Epidermal melanocyte (primary cell): ENCODE measurements around the gene FAM237A.

Experiments used
- DNase-seq: peaks from one replicate; pipeline ENCODE4 v3.0.0; 2011; ENCODE audit warnings: low spot score; ENCODE audit not compliant: insufficient read length

The FAM237A gene

DNA sequence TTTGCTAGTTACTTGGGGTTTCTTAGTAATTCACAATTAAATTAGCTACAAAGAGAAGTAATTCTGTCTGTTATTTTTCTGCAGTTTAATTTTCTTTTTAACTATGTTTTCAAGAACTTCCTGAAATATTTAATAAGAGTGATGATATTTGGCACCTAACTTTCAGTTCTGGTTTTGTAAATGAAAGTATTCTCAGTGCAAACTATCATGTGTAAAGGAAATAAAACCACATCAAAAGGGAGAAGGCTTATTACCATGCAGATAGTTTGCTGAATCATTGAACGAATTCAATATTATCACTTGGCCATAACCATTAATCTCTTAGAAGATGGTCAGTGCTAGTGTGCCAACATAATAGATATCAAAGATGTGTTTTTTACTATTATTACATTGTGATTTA lies 46.7 kb downstream of the FAM237A start:
- DNase-seq: no peak

DNA sequence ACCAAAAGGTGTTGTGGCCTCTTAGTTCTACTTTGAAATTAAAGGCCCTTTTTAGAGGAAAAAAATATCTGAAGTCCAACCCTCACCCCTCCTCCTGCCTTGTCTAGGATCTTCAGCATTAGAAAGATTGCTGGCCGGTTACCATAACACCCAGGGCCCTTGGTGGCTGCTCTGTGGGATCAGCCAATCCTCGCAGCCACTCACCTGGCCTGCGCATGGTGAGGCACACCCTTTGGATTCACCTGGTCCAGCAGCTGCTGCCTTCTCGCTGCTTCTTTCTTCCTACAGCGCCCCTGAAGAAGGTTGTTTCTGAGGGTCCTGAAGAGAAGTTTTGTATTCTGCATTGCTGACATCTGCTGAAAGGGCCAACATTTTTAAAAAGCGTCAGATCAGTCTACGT lies 50.7 kb downstream of the FAM237A start:
- no peak for DNase-seq

DNA sequence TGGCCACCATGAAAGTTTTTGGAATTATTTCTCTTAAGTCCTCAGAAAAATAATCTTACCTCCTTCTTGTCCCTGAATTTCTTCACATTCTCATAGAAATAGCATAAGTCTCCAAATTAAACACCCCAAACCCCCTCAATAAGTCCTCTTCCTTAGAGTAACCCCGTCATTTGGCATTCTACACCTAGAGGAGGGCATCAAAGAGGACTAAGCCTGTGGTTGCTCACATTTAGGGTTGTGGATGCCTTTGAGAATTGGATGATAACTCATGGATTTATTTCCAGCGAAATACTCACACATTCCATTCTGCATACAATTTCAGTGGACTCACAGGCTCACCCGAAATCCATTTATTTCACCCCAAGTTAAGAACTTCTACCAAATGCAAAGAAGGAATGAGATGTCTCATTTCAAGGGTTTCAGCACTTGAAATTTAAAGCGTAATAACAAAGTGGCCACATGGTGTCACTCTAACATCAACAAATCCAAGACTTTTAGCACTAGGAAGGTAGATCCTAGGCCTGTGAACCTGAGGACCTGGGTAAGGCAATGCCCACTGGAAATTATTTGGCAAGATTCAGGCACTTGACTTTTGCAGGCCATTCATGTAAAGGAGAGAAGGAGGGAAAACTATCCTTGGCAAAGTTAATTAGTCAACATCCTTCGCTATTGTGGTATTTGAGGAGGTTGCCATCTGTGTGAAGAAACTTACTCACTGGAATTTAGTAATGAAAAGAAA lies 51.3 kb downstream of the FAM237A start:
- DNase-seq: peak; percentile 33

DNA sequence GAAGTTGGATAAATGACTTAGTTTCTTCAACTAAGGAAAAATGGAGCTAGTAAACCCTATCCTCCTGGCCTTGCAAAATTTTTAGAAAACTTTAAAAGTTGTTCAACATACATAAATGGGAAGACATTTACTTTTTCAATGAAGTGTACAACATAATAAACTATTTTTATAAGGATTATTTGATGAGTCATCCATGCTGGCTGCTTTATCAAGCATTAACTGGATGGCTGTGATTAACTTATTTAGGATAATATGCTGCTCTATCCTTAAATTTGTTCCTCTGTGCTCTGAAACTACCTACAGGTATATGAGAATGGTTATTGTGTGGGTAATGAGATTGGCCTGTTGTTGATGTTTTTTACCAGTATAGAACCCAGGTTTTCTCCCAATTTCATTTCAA lies 54.6 kb downstream of the FAM237A start:
- no peak for DNase-seq

DNA sequence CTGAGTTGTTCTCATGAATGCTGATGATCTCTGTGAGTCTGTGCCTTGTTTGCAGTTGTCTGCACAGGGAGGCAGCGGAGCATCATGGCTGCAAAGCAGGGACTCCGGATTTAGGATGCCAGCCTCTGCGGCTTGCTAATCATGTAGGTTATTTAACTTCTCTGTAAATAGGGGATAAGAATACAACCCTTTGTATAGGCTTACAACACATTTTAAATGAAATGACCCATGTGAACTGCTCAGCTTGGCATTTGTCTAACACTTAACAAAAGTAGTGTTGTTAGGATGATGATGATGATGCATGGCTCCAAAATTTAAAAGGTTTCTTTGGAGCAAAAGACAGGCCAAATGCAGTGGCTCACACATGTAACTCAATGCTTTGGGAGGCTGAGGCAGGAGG lies 56.5 kb downstream of the FAM237A start:
- no peak for DNase-seq
